ENCODE results near the gene ZNF544.

ZNF544 gene

DNA sequence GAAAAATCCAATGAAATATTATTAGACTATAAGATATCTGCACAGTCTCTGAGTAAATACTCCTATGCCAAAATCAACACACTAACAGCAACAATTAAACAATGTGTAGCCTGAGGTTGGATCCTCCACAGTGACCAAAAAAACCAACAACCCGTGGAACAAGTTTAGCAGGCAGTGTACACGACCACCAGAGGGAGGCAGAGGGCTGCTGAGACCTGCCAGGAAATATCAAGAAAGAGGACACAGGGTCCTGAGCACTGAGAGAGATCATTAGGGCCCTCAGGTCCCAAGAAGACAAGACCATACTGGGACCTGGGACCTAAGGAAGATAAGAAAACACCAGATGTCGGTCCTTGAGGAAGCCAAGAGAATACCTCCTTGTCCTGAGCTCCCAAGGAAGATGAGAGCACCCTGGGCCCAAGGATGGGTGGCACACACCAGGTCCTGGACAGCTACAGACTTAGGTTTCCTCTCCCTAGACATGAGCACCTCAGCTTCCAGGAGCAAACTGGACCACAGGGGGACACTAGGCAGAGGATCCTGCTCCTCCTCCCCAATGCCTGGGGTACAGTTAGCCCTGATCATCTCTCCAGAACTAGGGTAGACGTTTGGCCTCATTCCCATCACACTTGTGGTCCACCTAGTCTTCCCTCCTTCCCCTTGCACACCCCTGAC is 46.7 kb upstream of the ZNF544 start (continued):
- TF ChIP-seq, protein P1, sequence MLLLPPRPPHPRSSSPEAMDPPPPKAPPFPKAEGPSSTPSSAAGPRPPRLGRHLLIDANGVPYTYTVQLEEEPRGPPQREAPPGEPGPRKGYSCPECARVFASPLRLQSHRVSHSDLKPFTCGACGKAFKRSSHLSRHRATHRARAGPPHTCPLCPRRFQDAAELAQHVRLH (tag by site-specific recombination; IDR thresholded peaks at IDR 0.05) = 0 out of 2 replicates have a peak, but pooled peaks have one; percentile 9
- no peak for TF ChIP-seq ZBTB10 (tag by site-specific recombination; IDR thresholded peaks at IDR 0.05)
- TF ChIP-seq, protein P2, sequence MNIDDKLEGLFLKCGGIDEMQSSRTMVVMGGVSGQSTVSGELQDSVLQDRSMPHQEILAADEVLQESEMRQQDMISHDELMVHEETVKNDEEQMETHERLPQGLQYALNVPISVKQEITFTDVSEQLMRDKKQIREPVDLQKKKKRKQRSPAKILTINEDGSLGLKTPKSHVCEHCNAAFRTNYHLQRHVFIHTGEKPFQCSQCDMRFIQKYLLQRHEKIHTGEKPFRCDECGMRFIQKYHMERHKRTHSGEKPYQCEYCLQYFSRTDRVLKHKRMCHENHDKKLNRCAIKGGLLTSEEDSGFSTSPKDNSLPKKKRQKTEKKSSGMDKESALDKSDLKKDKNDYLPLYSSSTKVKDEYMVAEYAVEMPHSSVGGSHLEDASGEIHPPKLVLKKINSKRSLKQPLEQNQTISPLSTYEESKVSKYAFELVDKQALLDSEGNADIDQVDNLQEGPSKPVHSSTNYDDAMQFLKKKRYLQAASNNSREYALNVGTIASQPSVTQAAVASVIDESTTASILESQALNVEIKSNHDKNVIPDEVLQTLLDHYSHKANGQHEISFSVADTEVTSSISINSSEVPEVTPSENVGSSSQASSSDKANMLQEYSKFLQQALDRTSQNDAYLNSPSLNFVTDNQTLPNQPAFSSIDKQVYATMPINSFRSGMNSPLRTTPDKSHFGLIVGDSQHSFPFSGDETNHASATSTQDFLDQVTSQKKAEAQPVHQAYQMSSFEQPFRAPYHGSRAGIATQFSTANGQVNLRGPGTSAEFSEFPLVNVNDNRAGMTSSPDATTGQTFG (tag by site-specific recombination; IDR thresholded peaks at IDR 0.05; ENCODE audit: borderline replicate concordance) = no peak
- TF ChIP-seq ZNF324 (tag by site-specific recombination; IDR thresholded peaks at IDR 0.05) = 0 out of 2 replicates have a peak, but pooled peaks have one; percentile 15
- TF ChIP-seq ZNF157 (tag by site-specific recombination; IDR thresholded peaks at IDR 0.05) = 0 out of 2 replicates have a peak, but pooled peaks have one; percentile 3
- TF ChIP-seq SETDB1 (IDR thresholded peaks at IDR 0.05; ENCODE audit: insufficient read length, low read length) = peak; percentile 43
- no peak for TF ChIP-seq SP7 (tag by site-specific recombination; IDR thresholded peaks at IDR 0.05)
- TF ChIP-seq ZNF2 (tag by site-specific recombination; IDR thresholded peaks at IDR 0.05) = no peak
- TF ChIP-seq ZNF112 (tag by site-specific recombination; IDR thresholded peaks at IDR 0.05) = no peak
- TF ChIP-seq ZFP69B (tag by site-specific recombination; IDR thresholded peaks at IDR 0.05) = no peak
- 0 out of 2 replicates have a peak, but pooled peaks have one; percentile 14 for TF ChIP-seq ZBTB48 (tag by site-specific recombination; IDR thresholded peaks at IDR 0.05)
- no peak for TF ChIP-seq ZNF837 (tag by site-specific recombination; IDR thresholded peaks at IDR 0.05)
- peak; percentile 11; the same call in 1 of the 2 replicates for TF ChIP-seq ZNF558 (tag by site-specific recombination; IDR thresholded peaks at IDR 0.05)
- no peak for TF ChIP-seq PRDM2 (tag by site-specific recombination; IDR thresholded peaks at IDR 0.05; ENCODE audit: borderline replicate concordance)
- 0 out of 2 replicates have a peak, but pooled peaks have one; percentile 15 for TF ChIP-seq KLF8 (tag by site-specific recombination; IDR thresholded peaks at IDR 0.05)
- TF ChIP-seq ZXDB (tag by site-specific recombination; IDR thresholded peaks at IDR 0.05) = no peak
- no peak for TF ChIP-seq ZNF223 (tag by site-specific recombination; IDR thresholded peaks at IDR 0.05)
- TF ChIP-seq ZNF133 (tag by site-specific recombination; IDR thresholded peaks at IDR 0.05) = peak; percentile 32; the same call in 1 of the 2 replicates
- no peak for TF ChIP-seq GLI2 (tag by site-specific recombination; IDR thresholded peaks at IDR 0.05; ENCODE audit: borderline replicate concordance, low read depth)
- TF ChIP-seq ZNF791 (tag by site-specific recombination; IDR thresholded peaks at IDR 0.05) = no peak
- no peak for TF ChIP-seq ZBTB1 (tag by site-specific recombination; IDR thresholded peaks at IDR 0.05)
- TF ChIP-seq KLF10 (tag by site-specific recombination; IDR thresholded peaks at IDR 0.05) = no peak
- no peak for TF ChIP-seq REPIN1 (tag by site-specific recombination; IDR thresholded peaks at IDR 0.05; ENCODE audit: low read depth)
- TF ChIP-seq, protein P3, sequence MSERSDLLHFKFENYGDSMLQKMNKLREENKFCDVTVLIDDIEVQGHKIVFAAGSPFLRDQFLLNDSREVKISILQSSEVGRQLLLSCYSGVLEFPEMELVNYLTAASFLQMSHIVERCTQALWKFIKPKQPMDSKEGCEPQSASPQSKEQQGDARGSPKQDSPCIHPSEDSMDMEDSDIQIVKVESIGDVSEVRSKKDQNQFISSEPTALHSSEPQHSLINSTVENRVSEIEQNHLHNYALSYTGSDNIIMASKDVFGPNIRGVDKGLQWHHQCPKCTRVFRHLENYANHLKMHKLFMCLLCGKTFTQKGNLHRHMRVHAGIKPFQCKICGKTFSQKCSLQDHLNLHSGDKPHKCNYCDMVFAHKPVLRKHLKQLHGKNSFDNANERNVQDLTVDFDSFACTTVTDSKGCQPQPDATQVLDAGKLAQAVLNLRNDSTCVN (tag by site-specific recombination; optimal IDR thresholded peaks at IDR 0.05) = no peak

Data from HEK293 (cell line).